Upper lobe of left lung (tissue), 6 donors: ENCODE measurements around the gene ZDHHC14. TPM values are rescaled to one million over a fixed set of nuclear protein-coding genes. Genes with fewer than 3 reads are reported as not detected.

Source experiments
- ATAC-seq, 2 donors: fragments of 200-7000 bp; cut with Tn5 transposase; one replicate each; pipeline ENCODE4 v1.9.1; 2022; ENCODE audit warnings: mild to moderate bottlenecking in 2 of 2, moderate library complexity in 2 of 2; ENCODE audit not compliant: low FRiP score in 2 of 2
- DNase-seq, 2 donors: peaks; one replicate each; pipeline ENCODE4 v3.0.0-alpha.2; 2019 to 2020
- H3K27ac ChIP-seq, 4 donors: fragments of 200-600 bp; sonication (generic); one replicate each; pipeline ENCODE4 v1.5.1; 2016 to 2019
- H3K27me3 ChIP-seq, 4 donors: fragments of 200-600 bp; sonication (generic); one replicate each; pipeline ENCODE4 v1.5.1; 2017 to 2019
- H3K36me3 ChIP-seq, 4 donors: fragments of 200-600 bp; sonication (generic); one replicate each; pipeline ENCODE4 v1.5.1; 2016 to 2019
- H3K4me1 ChIP-seq, 4 donors: fragments of 200-600 bp; sonication (generic); one replicate each; pipeline ENCODE4 v1.5.1; 2018 to 2019
- H3K4me3 ChIP-seq, 4 donors: fragments of 200-600 bp; sonication (generic); one replicate each; pipeline ENCODE4 v1.5.1; 2017 to 2019; ENCODE audit warnings: mild to moderate bottlenecking in 2 of 4, moderate library complexity in 1 of 4
- H3K9me3 ChIP-seq, 4 donors: fragments of 200-600 bp; sonication (generic); one replicate each; pipeline ENCODE4 v1.5.1; 2018 to 2019
- CTCF ChIP-seq, 6 experiments: fragments of 450-650 bp in 4 of 6; fragments of 200-600 bp in 2 of 6; sonication (generic) in 2 of 6; IDR thresholded peaks; one replicate each; pipeline ENCODE4 v1.5.1; 2016 to 2019; ENCODE audit warnings: antibody characterized with exemption in 6 of 6
- EP300 ChIP-seq, 4 donors: sonication (generic); formaldehyde crosslinking; IDR thresholded peaks; one replicate each; pipeline ENCODE4 v1.5.1; 2017; ENCODE audit warnings: antibody characterized with exemption in 4 of 4, control low read depth in 2 of 4
- POLR2A ChIP-seq, 4 donors: fragments of 450-650 bp; IDR thresholded peaks; one replicate each; pipeline ENCODE4 v1.5.1; 2016 to 2017; ENCODE audit warnings: antibody characterized with exemption in 4 of 4, mild to moderate bottlenecking in 2 of 4
- POLR2AphosphoS5 ChIP-seq, 2 donors: sonication (generic); formaldehyde crosslinking; IDR thresholded peaks; one replicate each; pipeline ENCODE4 v1.5.1; 2017; ENCODE audit warnings: antibody characterized with exemption in 2 of 2
- WGBS, 2 donors: methylation state at CpG; one replicate each; pipeline ENCODE4 v1.1.5; 2017 to 2018; 5-methylcytosine and 5-hydroxymethylcytosine counted together
- total RNA-seq, 6 donors: library from RNA; depleted of rRNA in 4 of 6; stranded (reverse); fragments of >200 nt in 4 of 6; gene quantifications; one replicate each; pipeline versions ENCODE4 v1.1.0 to v1.2.1, GENCODE V29; 2016 to 2021
- donor health status: DM: no; HTN: no; CAD: no; lungs with moderate emphysema.
- donor health status: DM: no; HTN: yes; CAD: no; lungs with severe emphysema.

The ZDHHC14 gene
- total RNA-seq, 6 donors from 2014 or later: 5.3 to 16.5 (median 9.4) TPM

GRCh38 chr6:157603314-157603940, 222.4 kb downstream of the ZDHHC14 start:
- TF ChIP-seq POLR2AphosphoS5 (IDR thresholded peaks at IDR 0.05) (no peak), POLR2A (IDR thresholded peaks at IDR 0.05) (no peak), EP300 (IDR thresholded peaks at IDR 0.05) (no peak), CTCF (IDR thresholded peaks at IDR 0.05) (no peak)
- H3K27me3 ChIP-seq: no peaks in the 10 kb centered on the region
- H3K4me1 ChIP-seq: peaks cover 0 to 7% (median 2%) of the 10 kb centered on the region in 4 donors
- ATAC-seq (no peak), DNase-seq (peak in 1 of 2 donors; percentile 11)
- H3K27ac ChIP-seq: no peak overlapping the region
- H3K4me3 ChIP-seq: no peak overlapping the region
- 55 to 71% methylated on average over 11 to 13 of the region's 13 CpGs for WGBS, 2 donors
- H3K9me3 ChIP-seq: no peaks in the 10 kb centered on the region
- H3K36me3 ChIP-seq: no peaks in the 10 kb centered on the region

GRCh38 chr6:157603971-157604370, 223.0 kb downstream of the ZDHHC14 start:
- Histone ChIP-seq H3K36me3 (no peaks in the 10 kb centered on the region), H3K4me1 (peaks cover 0 to 7% (median 2%) of the 10 kb centered on the region in 4 donors), H3K27ac (no peak overlapping the region), H3K4me3 (no peak overlapping the region), H3K9me3 (no peaks in the 10 kb centered on the region), H3K27me3 (no peaks in the 10 kb centered on the region)
- DNase-seq (no peak), ATAC-seq (no peak)
- TF ChIP-seq POLR2AphosphoS5 (IDR thresholded peaks at IDR 0.05): no peak
- no peak for TF ChIP-seq CTCF (IDR thresholded peaks at IDR 0.05)
- TF ChIP-seq EP300 (IDR thresholded peaks at IDR 0.05): no peak
- no peak for TF ChIP-seq POLR2A (IDR thresholded peaks at IDR 0.05)
- 95 to 97% methylated on average over 5 of the region's 5 CpGs for WGBS, 2 donors

GRCh38 chr6:157604816-157605215, 223.8 kb downstream of the ZDHHC14 start:
- no peak for TF ChIP-seq EP300 (IDR thresholded peaks at IDR 0.05)
- TF ChIP-seq POLR2A (IDR thresholded peaks at IDR 0.05): no peak
- no peak for TF ChIP-seq CTCF (IDR thresholded peaks at IDR 0.05)
- TF ChIP-seq POLR2AphosphoS5 (IDR thresholded peaks at IDR 0.05): no peak
- Histone ChIP-seq H3K27me3 (no peaks in the 10 kb centered on the region), H3K27ac (no peak overlapping the region), H3K4me1 (peaks cover 0 to 7% (median 2%) of the 10 kb centered on the region in 4 donors), H3K4me3 (no peak overlapping the region), H3K36me3 (no peaks in the 10 kb centered on the region), H3K9me3 (no peaks in the 10 kb centered on the region)
- WGBS, 2 donors: 63 to 69% methylated on average over 2 of the region's 2 CpGs
- ATAC-seq (no peak), DNase-seq (no peak)

- no peak overlapping the region for H3K4me3 ChIP-seq
- H3K27me3 ChIP-seq: no peaks in the 10 kb centered on the region
- H3K27ac ChIP-seq: no peak overlapping the region
- no peak for DNase-seq
- WGBS, 2 donors: 92% methylated on average over 8 of the region's 8 CpGs
- no peaks in the 10 kb centered on the region for H3K9me3 ChIP-seq
- no peaks in the 10 kb centered on the region for H3K36me3 ChIP-seq
- no peak for TF ChIP-seq POLR2A (IDR thresholded peaks at IDR 0.05)
- TF ChIP-seq EP300 (IDR thresholded peaks at IDR 0.05): no peak
- TF ChIP-seq CTCF (IDR thresholded peaks at IDR 0.05): no peak
- TF ChIP-seq POLR2AphosphoS5 (IDR thresholded peaks at IDR 0.05): no peak
- no peak for ATAC-seq
- peaks cover 0 to 7% (median 2%) of the 10 kb centered on the region in 4 donors for H3K4me1 ChIP-seq
These were observed 224.5 kb downstream of the ZDHHC14 start for GRCh38 chr6:157605484-157605883.

GRCh38 chr6:157606516-157606915, 225.5 kb downstream of the ZDHHC14 start:
- Histone ChIP-seq H3K27me3 (no peaks in the 10 kb centered on the region), H3K4me1 (peaks cover 0 to 7% (median 2%) of the 10 kb centered on the region in 4 donors), H3K36me3 (no peaks in the 10 kb centered on the region), H3K4me3 (no peak overlapping the region), H3K9me3 (no peaks in the 10 kb centered on the region), H3K27ac (no peak overlapping the region)
- TF ChIP-seq POLR2A (IDR thresholded peaks at IDR 0.05) (no peak), POLR2AphosphoS5 (IDR thresholded peaks at IDR 0.05) (no peak)
- DNase-seq: no peak
- ATAC-seq: no peak
- WGBS, 2 donors: 82% methylated on average over 9 of the region's 9 CpGs
